ENCODE data around the gene OR2AG1.

The OR2AG1 gene

GRCh38 chr11:6771926-6772893 lies 10.6 kb upstream of the OR2AG1 start, which contains the start of gene OR2AG2:
Gene OR2AG2, minus strand, starts transcription at chr11:6771976. Its CDS starts 3,019 bp downstream, at chr11:6768957.
- no peak within 1 kb of the TSS for H2AK5ac ChIP-seq (ENCODE audit: low read length, severe bottlenecking)
- no peaks in the 10 kb centered on the region for H3K79me1 ChIP-seq (replicated peaks; ENCODE audit: low read length, poor library complexity, severe bottlenecking)
- no peak within 1 kb of the TSS for H3K4ac ChIP-seq (ENCODE audit: low read depth in 1 of 2, low read length in 2 of 2)
- no peak within 1 kb of the TSS for H4K91ac ChIP-seq (ENCODE audit: low read length)
- no peak within 1 kb of the TSS for H3K18ac ChIP-seq (ENCODE audit: low read depth in 1 of 2, low read length in 2 of 2)
- H4K8ac ChIP-seq (ENCODE audit: low read length): no peak within 1 kb of the TSS
- no peak within 1 kb of the TSS for H3K4me3 ChIP-seq (ENCODE audit: insufficient read depth in 1 of 2, low read depth in 1 of 2, low read length in 2 of 2)
- no peaks in the 10 kb centered on the region for H3K9me3 ChIP-seq (ENCODE audit: control insufficient read depth, low read length)
- H3K23ac ChIP-seq (ENCODE audit: low read length in 2 of 2): no peak within 1 kb of the TSS
- H2BK12ac ChIP-seq (ENCODE audit: low read length in 2 of 2): no peak within 1 kb of the TSS
- H2BK120ac ChIP-seq (ENCODE audit: low read depth, low read length): no peak within 1 kb of the TSS
- H3K27me3 ChIP-seq (ENCODE audit: control insufficient read depth in 1 of 2, insufficient read depth in 1 of 2, low read length in 2 of 2): peaks cover 0 to 3% of the 10 kb centered on the region in 2 experiments
- no peak within 1 kb of the TSS for H2AFZ ChIP-seq (ENCODE audit: low read depth, low read length)
- H3K9ac ChIP-seq (ENCODE audit: low read length): no peak within 1 kb of the TSS
- no peak within 1 kb of the TSS for H2BK15ac ChIP-seq (ENCODE audit: low read depth, poor library complexity, severe bottlenecking)
- no peaks in the 10 kb centered on the region for H3K36me3 ChIP-seq (ENCODE audit: control insufficient read depth in 1 of 2, insufficient read depth in 2 of 2, low read depth in 1 of 2, low read length in 2 of 2)
- DNase-seq: no peak
- H3K4me2 ChIP-seq (ENCODE audit: low read length, poor library complexity, severe bottlenecking): no peak within 1 kb of the TSS
- WGBS: 93% methylated on average over 2 of the region's 4 CpGs
- no peak within 1 kb of the TSS for H3K14ac ChIP-seq (ENCODE audit: low read length in 2 of 2)
- H3K4me1 ChIP-seq (ENCODE audit: control insufficient read depth, insufficient read depth, low read depth, low read length): no peaks in the 10 kb centered on the region
- H3K27ac ChIP-seq (ENCODE audit: low read length, poor library complexity, severe bottlenecking): no peak within 1 kb of the TSS
- no peak within 1 kb of the TSS for H2BK5ac ChIP-seq (ENCODE audit: low read depth, low read length, poor library complexity, severe bottlenecking)

GRCh38 chr11:6778518-6778917 lies 4.3 kb upstream of the OR2AG1 start:
- Histone ChIP-seq H2AFZ (ENCODE audit: low read depth, low read length) (no peak overlapping the region), H2BK120ac (ENCODE audit: low read depth, low read length) (no peak overlapping the region), H3K23ac (ENCODE audit: low read length in 2 of 2) (no peak overlapping the region), H2BK15ac (ENCODE audit: low read depth, poor library complexity, severe bottlenecking) (no peak overlapping the region), H3K18ac (ENCODE audit: low read depth in 1 of 2, low read length in 2 of 2) (no peak overlapping the region), H3K4me3 (ENCODE audit: insufficient read depth in 1 of 2, low read depth in 1 of 2, low read length in 2 of 2) (no peak overlapping the region), H3K4me1 (ENCODE audit: control insufficient read depth, insufficient read depth, low read depth, low read length) (no peaks in the 10 kb centered on the region), H3K4me2 (ENCODE audit: low read length, poor library complexity, severe bottlenecking) (no peak overlapping the region), H3K9ac (ENCODE audit: low read length) (no peak overlapping the region), H2BK5ac (ENCODE audit: low read depth, low read length, poor library complexity, severe bottlenecking) (no peak overlapping the region), H3K79me1 (replicated peaks; ENCODE audit: low read length, poor library complexity, severe bottlenecking) (no peaks in the 10 kb centered on the region), H3K27me3 (ENCODE audit: control insufficient read depth in 1 of 2, insufficient read depth in 1 of 2, low read length in 2 of 2) (no peaks in the 10 kb centered on the region), H4K91ac (ENCODE audit: low read length) (no peak overlapping the region), H3K27ac (ENCODE audit: low read length, poor library complexity, severe bottlenecking) (no peak overlapping the region), H3K9me3 (ENCODE audit: control insufficient read depth, low read length) (no peaks in the 10 kb centered on the region), H2AK5ac (ENCODE audit: low read length, severe bottlenecking) (no peak overlapping the region), H2BK12ac (ENCODE audit: low read length in 2 of 2) (no peak overlapping the region), H3K36me3 (ENCODE audit: control insufficient read depth in 1 of 2, insufficient read depth in 2 of 2, low read depth in 1 of 2, low read length in 2 of 2) (no peaks in the 10 kb centered on the region), H3K4ac (ENCODE audit: low read depth in 1 of 2, low read length in 2 of 2) (no peak overlapping the region), H4K8ac (ENCODE audit: low read length) (no peak overlapping the region), H3K14ac (ENCODE audit: low read length in 2 of 2) (no peak overlapping the region)
- DNase-seq: no peak

GRCh38 chr11:6780829-6781228 lies 2.0 kb upstream of the OR2AG1 start:
- no peak overlapping the region for H3K4ac ChIP-seq (ENCODE audit: low read depth in 1 of 2, low read length in 2 of 2)
- no peaks in the 10 kb centered on the region for H3K9me3 ChIP-seq (ENCODE audit: control insufficient read depth, low read length)
- no peak overlapping the region for H2AK5ac ChIP-seq (ENCODE audit: low read length, severe bottlenecking)
- H2BK5ac ChIP-seq (ENCODE audit: low read depth, low read length, poor library complexity, severe bottlenecking): no peak overlapping the region
- H4K8ac ChIP-seq (ENCODE audit: low read length): no peak overlapping the region
- no peak overlapping the region for H3K9ac ChIP-seq (ENCODE audit: low read length)
- H4K91ac ChIP-seq (ENCODE audit: low read length): no peak overlapping the region
- H2BK12ac ChIP-seq (ENCODE audit: low read length in 2 of 2): no peak overlapping the region
- no peak overlapping the region for H2BK15ac ChIP-seq (ENCODE audit: low read depth, poor library complexity, severe bottlenecking)
- no peaks in the 10 kb centered on the region for H3K27me3 ChIP-seq (ENCODE audit: control insufficient read depth in 1 of 2, insufficient read depth in 1 of 2, low read length in 2 of 2)
- H3K4me1 ChIP-seq (ENCODE audit: control insufficient read depth, insufficient read depth, low read depth, low read length): no peaks in the 10 kb centered on the region
- H3K36me3 ChIP-seq (ENCODE audit: control insufficient read depth in 1 of 2, insufficient read depth in 2 of 2, low read depth in 1 of 2, low read length in 2 of 2): no peaks in the 10 kb centered on the region
- no peak overlapping the region for H3K14ac ChIP-seq (ENCODE audit: low read length in 2 of 2)
- no peak overlapping the region for H3K27ac ChIP-seq (ENCODE audit: low read length, poor library complexity, severe bottlenecking)
- no peak overlapping the region for H3K23ac ChIP-seq (ENCODE audit: low read length in 2 of 2)
- no peak overlapping the region for H3K4me3 ChIP-seq (ENCODE audit: insufficient read depth in 1 of 2, low read depth in 1 of 2, low read length in 2 of 2)
- no peak overlapping the region for H2BK120ac ChIP-seq (ENCODE audit: low read depth, low read length)
- no peak overlapping the region for H3K4me2 ChIP-seq (ENCODE audit: low read length, poor library complexity, severe bottlenecking)
- H3K79me1 ChIP-seq (replicated peaks; ENCODE audit: low read length, poor library complexity, severe bottlenecking): no peaks in the 10 kb centered on the region
- no peak overlapping the region for H2AFZ ChIP-seq (ENCODE audit: low read depth, low read length)
- H3K18ac ChIP-seq (ENCODE audit: low read depth in 1 of 2, low read length in 2 of 2): no peak overlapping the region
- DNase-seq: no peak

GRCh38 chr11:6790546-6790945 lies 7.7 kb downstream of the OR2AG1 start:
- no peak overlapping the region for H3K23ac ChIP-seq (ENCODE audit: low read length in 2 of 2)
- no peak overlapping the region for H2BK5ac ChIP-seq (ENCODE audit: low read depth, low read length, poor library complexity, severe bottlenecking)
- H2BK12ac ChIP-seq (ENCODE audit: low read length in 2 of 2): no peak overlapping the region
- no peak overlapping the region for H3K4me2 ChIP-seq (ENCODE audit: low read length, poor library complexity, severe bottlenecking)
- no peak overlapping the region for H2AK5ac ChIP-seq (ENCODE audit: low read length, severe bottlenecking)
- no peak overlapping the region for H3K18ac ChIP-seq (ENCODE audit: low read depth in 1 of 2, low read length in 2 of 2)
- no peaks in the 10 kb centered on the region for H3K9me3 ChIP-seq (ENCODE audit: control insufficient read depth, low read length)
- no peaks in the 10 kb centered on the region for H3K4me1 ChIP-seq (ENCODE audit: control insufficient read depth, insufficient read depth, low read depth, low read length)
- H3K27ac ChIP-seq (ENCODE audit: low read length, poor library complexity, severe bottlenecking): no peak overlapping the region
- H3K79me1 ChIP-seq (replicated peaks; ENCODE audit: low read length, poor library complexity, severe bottlenecking): no peaks in the 10 kb centered on the region
- no peak overlapping the region for H3K9ac ChIP-seq (ENCODE audit: low read length)
- H3K4ac ChIP-seq (ENCODE audit: low read depth in 1 of 2, low read length in 2 of 2): no peak overlapping the region
- H3K4me3 ChIP-seq (ENCODE audit: insufficient read depth in 1 of 2, low read depth in 1 of 2, low read length in 2 of 2): no peak overlapping the region
- no peak overlapping the region for H2AFZ ChIP-seq (ENCODE audit: low read depth, low read length)
- H4K8ac ChIP-seq (ENCODE audit: low read length): no peak overlapping the region
- no peak overlapping the region for H4K91ac ChIP-seq (ENCODE audit: low read length)
- no peak overlapping the region for H2BK15ac ChIP-seq (ENCODE audit: low read depth, poor library complexity, severe bottlenecking)
- H3K27me3 ChIP-seq (ENCODE audit: control insufficient read depth in 1 of 2, insufficient read depth in 1 of 2, low read length in 2 of 2): no peaks in the 10 kb centered on the region
- WGBS: 34% methylated on average over 2 of the region's 2 CpGs
- no peak overlapping the region for H3K14ac ChIP-seq (ENCODE audit: low read length in 2 of 2)
- H2BK120ac ChIP-seq (ENCODE audit: low read depth, low read length): no peak overlapping the region
- no peak for DNase-seq
- no peaks in the 10 kb centered on the region for H3K36me3 ChIP-seq (ENCODE audit: control insufficient read depth in 1 of 2, insufficient read depth in 2 of 2, low read depth in 1 of 2, low read length in 2 of 2)
